HUES6 (cell line): ENCODE results near the gene UROS.

Source experiments
- H3K27ac ChIP-seq: 2 replicates; pipeline ENCODE4 v1.7.0; 2013; ENCODE audit warnings: low read depth, mild to moderate bottlenecking, low read length, inconsistent platforms
- H3K27me3 ChIP-seq: 2 replicates; pipeline ENCODE4 v1.6.1; 2013; ENCODE audit warnings: low read length; ENCODE audit not compliant: control insufficient read depth, insufficient read depth
- H3K36me3 ChIP-seq: 2 replicates; pipeline ENCODE4 v1.6.1; 2013; ENCODE audit warnings: low read length; ENCODE audit not compliant: control insufficient read depth, insufficient read depth
- H3K4me1 ChIP-seq: 2 replicates; pipeline ENCODE4 v1.6.1; 2013; ENCODE audit warnings: low read length; ENCODE audit not compliant: control insufficient read depth, insufficient read depth
- H3K4me3 ChIP-seq: 2 replicates; pipeline ENCODE4 v1.5.1; 2013; ENCODE audit warnings: low read depth, low read length
- H3K9ac ChIP-seq: one replicate; pipeline ENCODE4 v1.6.1; 2013; ENCODE audit warnings: mild to moderate bottlenecking, low read length
- H3K9me3 ChIP-seq: 2 replicates; pipeline ENCODE4 v1.6.1; 2013; ENCODE audit warnings: low read depth, low read length; ENCODE audit not compliant: control insufficient read depth, insufficient read depth

Gene UROS

DNA sequence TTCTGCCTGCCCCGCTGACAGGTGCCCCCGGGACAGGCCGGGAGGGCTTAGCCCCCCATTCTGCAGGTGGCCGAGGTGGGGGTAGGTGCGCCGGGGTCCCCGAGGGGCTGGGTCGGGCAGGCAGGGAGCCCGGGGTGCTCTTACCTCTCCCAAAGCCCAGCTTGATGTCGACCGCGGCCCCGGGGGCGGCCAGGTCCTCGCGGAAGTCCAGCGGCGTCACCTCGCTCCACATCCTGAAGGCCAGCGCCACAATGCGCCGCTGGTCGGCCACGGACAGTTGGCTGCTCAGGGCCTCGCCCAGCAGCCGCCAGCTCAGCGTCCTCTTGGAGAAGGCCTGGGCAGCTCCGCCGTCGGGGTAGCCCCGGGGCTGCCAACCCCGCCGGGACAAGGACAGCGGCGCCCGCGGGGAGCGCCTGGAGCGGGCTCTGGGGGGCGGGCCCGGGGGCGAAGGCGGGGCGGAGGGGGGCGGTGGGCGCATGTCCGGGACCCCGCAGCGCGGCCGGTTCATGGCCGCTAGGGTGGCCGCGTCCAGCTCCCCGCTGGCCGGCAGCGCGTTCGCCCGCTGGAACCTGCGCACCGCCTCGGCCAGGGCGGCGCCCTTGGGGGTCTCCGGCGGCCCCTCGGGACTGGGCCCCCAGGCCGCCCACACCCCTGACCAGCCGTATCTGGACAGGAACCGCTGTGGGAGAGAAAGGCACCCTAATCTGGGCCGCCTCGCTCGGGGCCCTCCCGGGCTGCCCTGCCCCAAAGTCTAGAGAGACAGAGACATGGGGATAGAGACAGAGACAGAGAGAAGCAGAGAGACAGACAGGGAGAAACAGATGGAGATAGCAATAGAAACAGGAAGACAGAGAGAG, 49.1 kb downstream of the UROS start:
- Histone ChIP-seq H3K36me3 (no peaks in the 10 kb centered on the region), H3K9ac (no peak overlapping the region), H3K4me3 (no peak overlapping the region), H3K27me3 (no peaks in the 10 kb centered on the region), H3K9me3 (no peaks in the 10 kb centered on the region), H3K27ac (no peak overlapping the region), H3K4me1 (no peaks in the 10 kb centered on the region)

DNA sequence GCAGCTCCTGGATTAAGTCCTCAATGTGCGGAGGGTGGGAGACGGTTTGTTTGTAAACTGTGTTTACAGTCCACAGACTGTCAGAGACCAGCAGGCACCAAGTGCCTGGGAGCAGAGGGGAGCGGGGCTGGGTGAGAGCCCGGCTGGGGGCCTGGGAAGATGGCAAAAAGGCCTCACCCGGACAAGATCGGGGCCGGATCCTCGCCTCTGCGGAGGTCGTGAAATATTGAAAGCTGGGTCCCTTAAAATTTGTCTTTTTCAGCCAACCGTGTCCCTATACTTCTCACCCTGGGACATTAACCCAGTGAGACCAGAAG, 50.2 kb downstream of the UROS start:
- Histone ChIP-seq H3K27ac (no peak overlapping the region), H3K9ac (no peak overlapping the region), H3K27me3 (no peaks in the 10 kb centered on the region)

DNA sequence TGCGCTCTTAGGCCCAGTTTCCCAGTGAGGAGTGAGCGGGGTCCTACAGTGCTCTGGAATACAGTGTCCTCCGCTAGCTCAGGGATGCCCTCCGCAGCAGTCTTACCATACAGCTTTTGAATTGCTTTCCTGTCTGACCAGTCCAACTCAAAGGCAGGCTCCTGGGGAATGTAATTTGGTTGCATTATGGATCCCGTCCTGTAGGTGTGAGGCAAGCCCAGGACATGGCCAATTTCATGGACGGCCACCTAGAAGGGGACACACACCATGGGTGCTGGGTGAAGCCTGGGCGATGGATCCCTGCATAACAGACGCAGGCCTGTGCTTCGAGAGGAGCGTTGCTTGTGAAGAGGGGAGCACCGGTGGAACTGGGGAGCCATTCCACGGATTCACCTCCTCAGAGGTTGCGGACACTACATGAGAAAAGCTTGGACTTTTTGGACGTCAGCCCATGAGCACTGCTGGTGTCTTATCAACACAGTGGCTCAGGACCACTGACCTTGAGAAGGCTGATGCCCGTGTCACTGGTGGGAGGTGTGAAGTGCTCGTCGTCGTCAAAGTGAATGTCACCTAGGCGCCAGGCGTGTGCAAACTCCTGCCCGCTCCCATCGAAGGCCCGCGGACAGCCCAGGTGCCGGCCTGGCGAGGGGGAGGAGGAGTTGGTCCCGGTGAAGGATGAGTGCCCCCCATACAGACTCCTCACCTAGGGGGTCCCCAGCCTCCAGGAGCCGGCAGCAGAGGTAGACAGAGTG, 50.8 kb downstream of the UROS start:
- H3K4me3 ChIP-seq, result no peak overlapping the region
- H3K27ac ChIP-seq, result no peak overlapping the region
- H3K36me3 ChIP-seq, result no peaks in the 10 kb centered on the region
- no peak overlapping the region for H3K9ac ChIP-seq
- no peaks in the 10 kb centered on the region for H3K27me3 ChIP-seq
- H3K4me1 ChIP-seq, result no peaks in the 10 kb centered on the region
- no peaks in the 10 kb centered on the region for H3K9me3 ChIP-seq

More for the DNA sequence above, 50.2 kb downstream of the UROS start:
- H3K4me1 ChIP-seq, result no peaks in the 10 kb centered on the region
- no peak overlapping the region for H3K4me3 ChIP-seq
- H3K36me3 ChIP-seq, result no peaks in the 10 kb centered on the region
- no peaks in the 10 kb centered on the region for H3K9me3 ChIP-seq

DNA sequence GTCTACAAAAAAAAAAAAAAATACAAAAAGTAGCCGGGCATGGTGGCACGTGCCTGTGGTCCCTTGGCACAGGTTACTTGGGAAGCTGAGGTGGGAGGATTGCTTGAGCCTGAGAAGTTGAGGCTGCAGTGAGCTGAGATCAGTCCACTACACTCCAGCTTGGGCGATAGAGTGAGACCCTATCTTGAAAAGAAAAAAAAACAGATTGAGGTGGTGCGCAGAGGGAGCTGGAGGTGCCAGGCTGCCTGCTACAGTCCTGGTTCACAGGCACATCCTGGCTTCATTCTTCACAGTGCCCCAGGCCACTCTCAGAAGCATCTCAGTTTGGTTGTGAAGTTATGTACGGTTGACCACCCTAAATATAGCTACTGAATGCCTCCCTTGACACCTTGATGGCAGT, 52.2 kb downstream of the UROS start:
- Histone ChIP-seq H3K27ac (no peak overlapping the region), H3K9me3 (no peaks in the 10 kb centered on the region), H3K27me3 (no peaks in the 10 kb centered on the region), H3K4me3 (no peak overlapping the region), H3K36me3 (peaks cover 5% of the 10 kb centered on the region), H3K4me1 (no peaks in the 10 kb centered on the region), H3K9ac (no peak overlapping the region)

DNA sequence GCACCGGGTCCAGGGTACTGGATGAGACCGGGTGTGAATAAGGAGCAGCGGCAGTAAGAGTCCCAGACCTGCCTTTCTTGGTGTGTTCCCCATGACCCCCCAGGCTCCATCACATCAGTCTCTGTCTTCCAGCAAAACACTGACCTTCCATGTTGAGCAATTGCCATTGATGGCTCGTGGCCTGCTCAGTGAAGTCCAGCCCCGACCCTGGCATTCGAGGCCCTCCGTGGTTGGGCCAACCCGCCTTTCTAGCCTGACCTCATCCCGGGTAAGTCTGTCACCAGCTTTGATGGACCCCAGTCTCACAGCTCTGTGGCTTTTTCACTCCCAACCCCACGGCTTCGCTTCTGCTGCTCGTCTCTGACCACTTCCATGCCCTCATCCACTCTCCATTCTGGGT, 53.9 kb downstream of the UROS start:
- no peaks in the 10 kb centered on the region for H3K27me3 ChIP-seq
- peaks cover 22% of the 10 kb centered on the region for H3K36me3 ChIP-seq
- H3K9ac ChIP-seq, result no peak overlapping the region
- H3K4me1 ChIP-seq, result no peaks in the 10 kb centered on the region
- no peak overlapping the region for H3K27ac ChIP-seq
- no peaks in the 10 kb centered on the region for H3K9me3 ChIP-seq
- no peak overlapping the region for H3K4me3 ChIP-seq

DNA sequence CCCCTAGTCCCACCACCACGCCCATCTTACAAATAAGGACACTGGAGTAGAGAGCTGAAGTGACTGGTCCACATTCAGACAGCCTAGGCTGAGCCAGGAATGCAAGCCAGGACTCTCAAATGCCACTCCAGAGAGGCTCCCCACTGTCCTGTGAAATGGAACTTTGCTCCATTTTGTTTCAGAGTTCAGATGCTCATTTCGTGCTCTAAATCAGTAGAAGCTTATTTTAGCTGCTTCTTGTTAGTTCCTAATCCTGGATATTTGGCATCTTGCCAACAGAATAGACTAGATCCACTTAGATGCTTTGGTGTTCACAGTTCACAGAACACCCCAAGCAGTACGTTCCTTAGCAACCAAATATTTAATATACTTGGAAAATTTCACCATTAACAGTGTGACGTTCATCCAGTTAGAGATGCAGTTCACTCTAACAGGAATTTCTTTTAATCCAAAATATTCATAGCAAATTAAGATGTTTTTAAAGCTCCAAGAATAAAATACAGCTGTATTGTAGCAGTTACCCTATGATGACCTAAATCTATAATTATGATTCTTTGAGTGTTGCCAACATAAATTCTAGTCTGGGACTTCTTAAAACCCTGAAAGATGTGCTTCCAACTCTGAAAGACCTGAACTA, 54.7 kb downstream of the UROS start:
- Histone ChIP-seq H3K27ac (no peak overlapping the region), H3K4me3 (no peak overlapping the region), H3K9ac (no peak overlapping the region), H3K4me1 (no peaks in the 10 kb centered on the region), H3K9me3 (no peaks in the 10 kb centered on the region), H3K27me3 (no peaks in the 10 kb centered on the region), H3K36me3 (peaks cover 31% of the 10 kb centered on the region)

DNA sequence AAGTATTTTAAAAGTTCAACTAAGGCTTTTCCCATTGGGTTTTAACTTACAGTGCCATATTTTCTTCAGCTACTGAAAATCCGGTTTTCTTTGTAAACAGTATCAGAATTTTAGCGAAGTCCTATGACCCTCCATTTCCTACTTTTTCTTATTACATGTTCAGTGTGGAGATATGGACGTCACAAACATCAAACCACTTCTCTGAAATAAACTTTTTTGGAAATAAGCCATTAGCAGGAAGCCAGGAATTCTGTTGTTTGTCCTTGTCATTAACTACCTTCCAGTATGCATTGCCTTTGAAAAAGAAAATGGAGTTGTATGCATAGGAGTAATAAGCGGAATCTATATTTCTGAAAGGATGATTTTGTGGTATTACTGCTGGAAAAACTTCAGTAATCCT, 56.5 kb downstream of the UROS start:
- H3K9ac ChIP-seq, result no peak overlapping the region
- H3K36me3 ChIP-seq, result peaks cover 49% of the 10 kb centered on the region
- peaks cover 9% of the 10 kb centered on the region; the same call in 1 of the 2 replicates for H3K4me1 ChIP-seq
- H3K9me3 ChIP-seq, result no peaks in the 10 kb centered on the region
- H3K4me3 ChIP-seq, result no peak overlapping the region
- no peaks in the 10 kb centered on the region for H3K27me3 ChIP-seq
- no peak overlapping the region for H3K27ac ChIP-seq

DNA sequence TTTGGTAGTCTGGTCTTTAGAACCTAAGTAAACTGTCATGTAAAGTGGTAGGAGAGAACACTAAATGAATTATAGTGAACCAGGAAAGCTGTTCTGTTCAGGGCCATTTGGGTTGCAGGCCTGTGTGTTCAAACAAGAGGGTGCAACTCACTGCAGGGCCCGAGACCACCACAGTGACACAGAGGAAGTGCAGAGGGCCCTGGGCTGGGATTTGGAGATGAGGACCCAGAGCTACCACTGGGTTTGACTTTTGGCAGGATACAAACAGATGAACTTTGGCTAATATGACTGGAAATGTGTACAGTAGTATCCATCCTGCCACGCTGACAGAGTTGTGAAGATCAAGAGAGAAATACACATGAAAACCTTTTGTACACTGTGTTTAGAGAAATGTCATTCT, 57.2 kb downstream of the UROS start:
- Histone ChIP-seq H3K9ac (no peak overlapping the region), H3K27ac (no peak overlapping the region), H3K4me1 (peaks cover 9% of the 10 kb centered on the region; the same call in 1 of the 2 replicates), H3K9me3 (no peaks in the 10 kb centered on the region), H3K4me3 (no peak overlapping the region), H3K36me3 (peaks cover 53% of the 10 kb centered on the region), H3K27me3 (no peaks in the 10 kb centered on the region)

DNA sequence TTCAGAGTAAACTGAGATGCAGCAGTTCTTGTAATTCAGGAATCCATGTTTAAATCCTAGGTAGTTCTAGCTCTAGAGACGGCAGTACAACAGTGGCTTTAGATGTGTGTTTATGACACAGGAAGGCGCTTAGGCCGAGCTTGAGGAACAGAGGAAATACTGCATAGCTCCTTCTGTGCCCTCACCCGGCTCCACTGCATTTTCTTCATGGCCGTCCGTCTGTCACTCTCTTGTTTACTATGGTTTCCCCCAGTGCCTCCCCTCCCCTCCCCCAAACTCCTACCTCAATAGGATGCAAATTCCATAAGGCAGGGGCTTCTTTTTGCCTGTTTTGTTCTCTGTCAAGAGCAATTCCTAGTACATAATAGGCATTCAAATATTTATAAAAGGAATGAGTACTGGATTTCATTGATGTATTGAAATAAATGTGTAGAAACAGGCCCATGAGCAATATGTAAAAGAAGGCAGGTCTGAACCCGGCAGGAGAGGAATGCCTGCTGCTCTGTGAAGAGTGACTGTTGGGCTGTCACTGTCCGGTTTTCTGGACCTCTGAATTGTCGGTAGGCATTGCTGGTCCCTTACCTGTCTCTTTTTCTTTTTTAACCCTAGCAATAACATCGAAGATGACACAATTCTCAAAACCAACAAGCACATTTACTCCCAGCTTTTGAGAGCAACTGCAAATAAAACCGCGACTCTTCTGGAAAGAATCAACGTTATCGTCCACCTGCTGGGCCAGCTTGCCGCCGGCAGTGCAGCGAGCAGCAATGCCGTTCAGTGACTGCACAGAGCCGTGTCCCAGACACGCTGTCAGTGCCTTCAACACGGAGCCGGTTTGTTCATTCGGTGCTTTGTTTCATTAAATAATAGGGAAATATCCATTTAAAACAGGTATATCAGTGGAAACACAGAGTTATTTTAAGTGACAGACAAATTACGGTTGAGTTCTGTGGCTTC, 60.1 kb downstream of the UROS start:
- no peaks in the 10 kb centered on the region for H3K27me3 ChIP-seq
- H3K9ac ChIP-seq, result no peak overlapping the region
- no peaks in the 10 kb centered on the region for H3K9me3 ChIP-seq
- no peak overlapping the region for H3K27ac ChIP-seq
- no peak overlapping the region for H3K4me3 ChIP-seq
- peaks cover 76% of the 10 kb centered on the region for H3K36me3 ChIP-seq
- peaks cover 9% of the 10 kb centered on the region; the same call in 1 of the 2 replicates for H3K4me1 ChIP-seq

DNA sequence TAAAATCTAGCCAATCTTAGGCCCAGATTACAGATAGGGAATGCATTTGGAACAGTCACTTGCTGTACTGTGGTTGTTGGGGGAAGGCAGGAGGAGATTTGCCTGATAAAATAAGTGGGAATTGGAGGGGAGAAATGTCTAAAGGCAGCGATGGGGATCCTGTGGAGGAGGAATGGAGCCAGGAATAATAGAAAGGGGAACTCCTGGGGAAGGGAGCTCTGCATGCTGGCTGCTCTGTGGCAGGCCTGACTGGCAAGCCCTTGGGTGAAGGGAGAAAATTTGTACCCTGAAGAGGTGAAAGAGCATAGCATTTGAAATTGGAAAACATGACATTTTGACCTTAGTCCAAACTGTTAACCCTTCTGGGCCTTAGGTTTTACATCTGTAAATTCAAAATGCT, 61.1 kb downstream of the UROS start:
- Histone ChIP-seq H3K36me3 (peaks cover 86% of the 10 kb centered on the region), H3K9me3 (no peaks in the 10 kb centered on the region), H3K27ac (no peak overlapping the region)

More for the DNA sequence above, 61.1 kb downstream of the UROS start:
- no peaks in the 10 kb centered on the region for H3K27me3 ChIP-seq
- no peak overlapping the region for H3K4me3 ChIP-seq
- no peak overlapping the region for H3K9ac ChIP-seq
- peaks cover 9% of the 10 kb centered on the region; the same call in 1 of the 2 replicates for H3K4me1 ChIP-seq
